ENCODE data around the gene SLC30A2.

Gene SLC30A2

DNA sequence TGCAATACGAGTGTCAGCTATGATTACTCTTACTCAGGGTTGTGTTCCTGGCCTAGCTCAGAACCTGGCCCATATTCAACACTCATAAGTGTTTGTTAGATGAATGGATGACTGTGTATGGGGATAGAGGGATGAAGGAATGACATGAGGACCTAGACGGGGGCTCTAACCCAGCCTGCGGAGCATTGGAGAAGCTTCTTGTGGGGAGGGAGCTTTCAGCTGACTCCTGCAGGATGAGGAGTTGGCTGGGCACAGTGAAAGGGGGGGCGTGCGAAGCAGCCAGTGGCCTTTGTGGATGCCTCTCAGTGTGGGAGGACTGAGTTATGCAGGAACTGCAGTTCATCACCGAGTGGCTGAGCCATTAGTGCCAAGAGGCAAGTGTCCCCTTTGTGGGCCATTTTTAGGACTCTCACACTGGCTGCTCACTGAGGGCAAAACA, 25.6 kb downstream of the SLC30A2 start:
- no peak for DNase-seq

DNA sequence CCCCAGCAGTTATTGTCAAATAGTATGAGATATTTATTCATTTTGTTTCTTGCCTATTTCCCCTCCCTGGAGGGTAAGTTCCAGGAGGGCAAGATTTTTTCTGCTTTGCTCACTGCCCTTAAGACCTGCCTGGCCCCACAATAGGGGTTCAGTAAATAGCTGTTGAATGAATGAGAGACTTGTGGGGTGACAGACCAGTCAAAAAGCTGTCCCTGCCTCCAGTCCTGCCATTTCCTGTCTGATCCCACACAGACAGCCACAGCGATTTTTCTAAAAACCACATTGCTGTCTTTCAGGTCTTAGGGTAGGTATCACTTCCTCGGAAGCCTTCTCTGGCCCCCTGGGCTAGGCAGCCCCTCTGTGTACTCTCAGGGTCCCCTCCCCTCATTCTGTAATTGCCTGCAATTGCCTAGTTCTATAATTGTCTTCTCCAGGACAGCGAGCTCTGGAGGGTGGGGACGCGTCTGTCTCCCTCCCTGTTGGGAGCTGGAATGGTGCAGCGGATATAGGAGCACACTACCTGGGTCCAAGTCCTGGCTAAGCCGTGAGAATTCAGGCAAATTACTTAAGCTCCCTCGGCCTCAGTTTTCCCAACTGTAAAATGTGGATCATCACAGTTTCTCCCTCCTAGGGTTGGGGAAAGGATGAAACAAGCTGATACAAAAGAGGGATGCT, 26.1 kb downstream of the SLC30A2 start:
- no peak for DNase-seq

DNA sequence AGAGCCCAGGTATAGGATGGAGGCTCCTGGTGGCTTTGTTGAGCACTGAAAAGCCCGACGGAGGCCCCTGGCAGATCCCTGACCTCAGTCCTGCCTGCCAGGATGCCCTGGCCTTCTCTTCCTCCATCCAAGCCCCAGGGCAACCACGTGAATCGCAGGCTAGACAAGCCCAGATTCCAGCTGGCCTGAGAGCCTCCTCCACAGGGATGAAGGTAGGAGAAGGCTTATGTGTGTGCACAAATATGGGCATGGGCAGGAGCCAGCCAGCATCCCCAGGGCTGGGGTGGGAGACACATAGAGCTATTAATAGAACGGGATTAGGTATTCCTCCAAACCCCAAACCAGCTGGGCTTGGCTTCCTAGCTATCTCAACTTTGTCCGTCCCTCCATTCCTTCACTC, 28.3 kb downstream of the SLC30A2 start:
- no peak for DNase-seq

DNA sequence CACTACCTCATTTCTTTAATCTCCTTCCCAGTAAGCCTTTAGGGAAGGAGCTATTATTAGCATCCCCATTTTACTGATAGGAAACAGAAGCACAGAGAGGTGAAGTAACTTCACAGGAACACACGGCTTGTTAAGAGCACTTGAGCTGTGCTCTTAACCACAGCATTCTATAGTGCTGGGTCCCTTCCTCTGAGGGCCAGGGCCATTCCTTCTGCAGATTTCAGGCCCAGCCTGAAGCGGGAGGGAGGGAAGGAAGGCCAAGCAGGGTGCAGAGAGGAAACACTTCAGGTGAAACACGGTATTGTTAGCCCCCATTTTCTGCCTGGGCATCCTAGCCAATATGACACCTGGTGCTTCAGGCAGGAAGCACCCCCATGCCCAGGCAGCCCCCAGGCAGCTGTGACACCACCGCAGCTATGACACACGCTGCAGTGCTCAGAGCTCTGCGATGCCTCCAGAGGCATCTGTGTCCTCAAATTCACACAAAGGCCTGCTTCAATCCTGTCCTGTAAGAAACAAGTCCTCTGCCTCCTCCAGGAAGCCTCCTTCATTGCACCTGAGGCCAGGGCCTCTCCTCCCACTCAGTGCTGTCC, 28.9 kb downstream of the SLC30A2 start:
- DNase-seq: no peak

DNA sequence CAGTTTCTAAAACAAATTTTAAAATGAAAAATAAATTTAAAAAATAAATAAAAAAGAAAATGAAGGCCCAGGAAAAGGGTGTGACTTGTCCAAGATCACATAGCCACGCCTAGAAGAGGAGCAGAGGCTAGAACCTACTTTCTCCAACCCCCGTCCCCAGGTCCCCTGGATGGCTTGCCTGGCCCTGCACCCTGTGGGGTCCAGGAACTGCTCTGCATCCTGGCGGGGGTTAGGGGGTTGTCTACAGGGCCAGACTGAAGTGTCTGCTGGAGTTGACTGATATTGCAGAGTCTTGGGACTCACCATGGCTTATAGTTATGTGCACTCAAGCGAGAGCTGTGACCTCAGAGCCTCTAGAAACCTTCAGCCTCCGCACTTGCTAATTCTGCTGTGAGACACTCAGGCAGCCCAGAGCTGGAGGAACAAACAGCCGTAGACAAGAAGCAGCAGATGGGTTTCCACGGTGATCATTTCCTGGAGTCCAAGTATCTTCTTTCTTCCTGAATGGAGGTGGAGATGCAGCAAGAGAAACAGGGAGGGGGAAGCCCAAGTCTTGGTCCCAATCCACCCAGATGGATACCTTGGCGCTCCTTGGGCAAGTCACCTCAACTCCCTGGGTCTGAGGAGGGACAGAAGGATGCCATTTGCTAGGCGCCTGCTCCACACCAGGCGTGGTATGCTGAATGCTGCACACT, 29.5 kb downstream of the SLC30A2 start:
- DNase-seq: no peak

DNA sequence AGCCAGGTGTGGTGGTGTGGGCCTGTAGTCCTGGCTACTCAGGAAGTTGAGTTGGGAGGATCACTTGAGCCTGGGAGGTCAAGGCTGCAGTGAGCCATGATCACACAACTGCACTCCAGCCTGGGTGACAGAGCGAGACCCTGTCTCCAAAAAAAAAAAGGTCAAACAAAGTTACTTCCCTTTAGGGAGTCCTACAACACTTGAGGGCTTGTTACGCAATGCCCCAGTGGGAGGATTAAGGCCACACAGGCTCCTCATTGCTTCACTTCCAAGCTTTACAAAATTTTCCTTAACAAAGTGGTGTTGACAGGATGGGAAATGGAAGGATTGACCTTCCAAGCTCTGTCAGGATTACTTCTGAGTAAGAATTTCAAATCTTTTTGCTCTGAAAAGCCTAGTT, 30.6 kb downstream of the SLC30A2 start:
- DNase-seq: no peak

DNA sequence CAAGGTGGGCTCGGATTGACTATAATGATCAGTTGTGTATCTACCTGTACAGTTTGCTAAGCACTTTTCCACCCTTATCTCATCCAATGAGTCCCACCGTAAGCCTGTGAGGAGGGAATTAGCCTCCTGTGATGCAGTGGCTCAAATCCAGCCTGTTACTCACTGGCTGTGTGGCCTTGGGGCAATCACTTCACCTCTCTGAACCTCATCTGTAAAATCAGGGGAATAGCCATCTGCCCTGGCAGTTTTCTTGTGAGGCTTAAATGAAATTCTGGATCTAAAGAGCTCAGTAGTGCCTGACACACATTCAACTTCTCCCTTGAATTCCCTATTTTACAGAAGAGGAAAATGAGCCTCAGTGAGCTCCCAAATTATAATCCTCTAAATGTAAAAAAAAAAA, 31.7 kb downstream of the SLC30A2 start:
- DNase-seq: no peak

DNA sequence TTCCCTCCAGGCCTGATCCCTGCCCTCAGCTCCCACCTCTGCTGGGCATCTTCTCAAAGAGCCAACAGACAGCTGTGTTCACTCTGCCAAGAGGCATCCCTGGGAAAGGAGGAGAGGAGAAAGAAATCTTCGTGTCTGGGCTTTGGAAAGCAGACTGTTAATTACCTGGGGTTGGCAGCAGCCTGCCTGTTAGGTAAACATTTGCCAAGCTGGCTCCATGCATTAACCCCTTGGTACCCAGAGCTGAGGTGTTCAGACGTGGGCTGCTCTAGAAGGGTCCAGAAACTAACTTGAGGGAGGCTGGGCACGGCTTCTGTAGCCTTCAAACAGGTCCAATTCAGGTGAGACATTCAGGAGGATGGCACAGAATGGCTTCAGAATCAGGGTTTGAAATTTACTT, 33.1 kb downstream of the SLC30A2 start:
- DNase-seq: no peak

DNA sequence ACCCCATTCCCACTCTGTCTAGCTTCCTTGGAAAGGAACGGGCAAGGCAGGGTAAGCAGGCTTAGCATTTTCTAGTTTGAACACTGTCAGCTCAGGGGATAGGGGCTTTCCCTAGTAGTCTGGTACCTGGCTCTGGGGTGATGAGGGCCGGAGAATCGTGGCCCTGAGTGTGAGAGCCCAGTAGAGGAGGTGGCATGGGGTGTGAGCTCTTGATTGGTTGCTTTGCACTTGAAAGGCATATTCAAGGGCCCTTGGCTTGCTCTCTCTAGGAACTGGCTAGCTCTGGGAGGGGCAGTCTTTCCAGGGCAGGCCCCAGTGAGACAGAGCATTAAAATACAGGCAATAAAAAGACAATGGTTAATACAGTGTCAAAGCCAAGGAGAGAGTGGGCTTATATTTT, 35.1 kb downstream of the SLC30A2 start:
- no peak for DNase-seq

DNA sequence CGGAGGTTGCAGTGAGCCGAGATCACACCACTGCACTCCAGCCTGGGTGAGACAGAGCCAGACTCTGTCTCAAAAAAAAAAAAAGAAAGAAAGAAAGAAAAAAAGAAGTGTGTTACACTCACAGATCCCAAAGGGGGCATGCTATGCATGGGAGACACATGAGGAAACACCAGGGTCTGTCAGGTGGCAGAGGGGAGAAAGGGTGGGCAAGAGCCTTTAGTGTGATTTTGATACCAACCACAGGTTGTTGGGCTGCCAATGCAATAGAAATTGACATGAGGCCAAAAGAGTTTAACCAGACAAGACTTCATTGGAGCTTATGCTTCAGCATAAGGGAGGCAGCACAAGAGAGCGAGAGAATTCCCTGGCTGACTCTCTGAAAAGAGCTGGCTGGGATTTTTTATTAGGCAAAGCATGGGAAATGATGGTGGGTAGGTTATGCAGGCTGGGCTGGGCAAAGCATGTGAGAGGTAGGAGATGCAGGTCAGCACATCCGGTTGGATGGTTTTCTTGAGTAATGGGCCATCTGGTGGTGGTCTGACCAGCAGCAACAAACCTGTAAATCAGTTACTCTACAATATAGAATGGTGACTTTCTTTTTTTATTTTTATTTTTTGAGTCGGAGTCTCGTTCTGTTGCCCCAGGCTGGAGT, 36.0 kb downstream of the SLC30A2 start:
- DNase-seq: no peak

DNA sequence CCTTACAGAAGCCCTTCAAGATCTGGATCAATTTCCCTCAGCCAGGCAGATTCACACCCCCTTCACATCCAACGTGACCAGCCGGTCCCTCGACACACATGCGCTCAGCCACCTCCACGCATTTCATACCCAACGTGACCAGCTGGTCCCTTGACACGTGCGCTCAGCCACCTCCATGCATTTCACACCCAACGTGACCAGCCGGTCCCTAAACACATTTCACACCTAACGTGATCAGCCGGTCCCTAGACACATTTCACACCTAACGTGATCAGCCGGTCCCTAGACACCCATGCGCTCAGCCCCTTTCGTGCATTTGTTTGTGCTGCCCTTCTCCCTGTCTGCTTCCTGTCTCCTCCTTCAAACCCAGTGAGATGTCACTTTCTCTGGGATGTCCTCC, 39.2 kb downstream of the SLC30A2 start:
- DNase-seq: no peak

DNA sequence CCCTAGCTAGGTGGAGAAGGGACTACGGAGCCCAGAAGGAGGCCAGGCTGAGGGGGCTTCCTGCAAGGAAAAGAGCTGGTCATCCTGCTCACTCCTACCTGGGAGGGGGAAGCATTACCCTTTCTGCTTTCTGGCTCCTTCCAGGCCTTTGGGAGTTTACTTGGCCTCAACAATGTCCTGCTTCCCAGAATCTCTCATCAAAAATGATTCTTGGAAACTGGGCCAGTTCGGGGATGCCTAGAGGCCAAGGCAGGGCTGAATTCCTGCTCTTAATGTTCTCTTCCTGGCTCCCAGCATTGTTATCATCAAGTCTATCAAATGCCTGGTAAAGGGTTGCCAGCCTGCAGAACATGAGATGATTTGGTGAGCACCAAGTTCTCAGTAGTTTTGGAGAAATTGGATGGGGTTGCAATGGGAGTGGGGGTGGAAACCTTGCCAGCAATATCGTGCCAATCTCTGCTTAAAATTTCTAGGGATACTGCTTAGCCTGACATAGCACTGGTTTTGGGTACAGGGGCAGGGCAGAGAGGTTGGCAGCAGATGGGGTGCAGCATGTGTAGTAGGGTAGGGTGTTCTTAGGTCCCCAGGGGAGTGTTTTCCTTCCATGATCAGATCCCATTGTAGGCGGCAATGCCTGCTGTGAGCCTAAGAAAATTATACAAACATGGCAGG, 40.3 kb downstream of the SLC30A2 start:
- DNase-seq: no peak

DNA sequence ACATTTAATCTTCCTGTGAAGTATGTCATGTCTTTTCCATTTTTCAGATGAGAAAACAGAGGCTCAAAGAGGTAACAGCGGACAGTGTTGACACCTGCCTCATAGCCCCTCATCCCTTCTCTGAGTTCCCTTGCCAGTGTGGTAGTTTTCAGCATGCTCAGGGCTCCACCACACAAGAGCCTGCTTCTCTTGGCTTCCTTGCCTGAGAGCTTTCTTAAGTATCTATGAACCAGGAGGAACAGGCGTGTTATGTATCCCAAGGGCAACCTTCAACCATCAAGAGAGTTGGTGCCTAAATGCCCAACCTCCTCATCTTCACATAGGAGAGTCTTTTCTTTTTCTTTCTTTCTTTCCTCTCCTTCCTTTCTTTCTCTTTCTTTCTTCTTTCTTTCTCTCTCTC, 42.2 kb downstream of the SLC30A2 start:
- no peak for DNase-seq

DNA sequence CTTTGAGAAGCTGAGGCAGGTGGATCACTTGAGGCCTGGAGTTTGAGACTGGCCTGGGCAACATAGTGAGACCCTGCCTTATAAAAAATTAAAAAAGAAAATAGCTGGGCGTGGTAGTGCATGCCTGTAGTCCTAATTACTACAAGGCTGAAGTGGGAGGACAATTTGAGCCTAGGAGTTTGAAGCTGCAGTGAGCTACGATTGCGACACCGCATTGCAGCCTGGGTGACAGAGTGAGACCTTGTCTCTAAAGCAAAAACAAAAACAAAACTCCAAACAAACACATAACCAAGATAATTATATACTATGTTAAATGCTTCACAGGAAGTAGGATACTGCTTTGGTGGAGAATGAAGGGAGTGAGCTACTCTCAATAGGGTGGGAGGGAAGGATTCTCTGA, 42.7 kb downstream of the SLC30A2 start:
- DNase-seq: no peak

DNA sequence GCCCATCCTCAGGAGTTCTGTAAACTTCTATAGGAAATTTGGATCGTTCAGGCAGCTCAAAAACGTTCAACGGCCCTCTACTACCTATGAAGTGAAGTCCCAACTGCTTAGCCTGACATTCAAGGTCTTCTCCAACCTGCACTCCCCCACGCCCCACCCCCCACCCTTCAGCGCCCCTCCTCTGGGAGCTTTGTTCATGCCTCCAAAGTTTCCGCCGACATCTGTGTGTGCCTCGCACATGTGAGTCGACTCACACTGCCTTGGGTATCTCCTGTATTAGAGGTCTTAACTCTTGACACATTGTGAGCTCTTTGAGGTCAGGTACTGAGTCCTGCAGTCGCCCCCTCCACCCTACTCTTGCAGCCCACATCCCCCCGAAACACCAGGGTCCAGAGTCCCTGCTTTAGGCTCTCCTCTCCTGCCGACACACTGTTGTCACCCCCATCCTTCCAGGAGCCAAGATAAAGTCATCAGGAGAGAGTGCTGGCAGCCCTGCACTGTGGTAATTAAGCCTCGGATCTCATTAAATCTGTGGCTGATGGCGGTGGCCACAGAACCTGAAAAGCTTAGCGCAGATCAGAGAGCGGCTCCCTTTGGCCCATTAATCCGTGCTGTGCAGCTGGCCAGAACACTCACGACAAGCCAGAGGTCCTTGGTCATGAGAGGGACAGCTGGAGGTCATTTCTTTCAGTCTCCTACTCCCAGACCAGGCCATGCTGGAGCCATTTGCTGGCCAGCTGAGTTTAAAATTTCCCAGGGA, 46.7 kb downstream of the SLC30A2 start:
- DNase-seq: no peak

DNA sequence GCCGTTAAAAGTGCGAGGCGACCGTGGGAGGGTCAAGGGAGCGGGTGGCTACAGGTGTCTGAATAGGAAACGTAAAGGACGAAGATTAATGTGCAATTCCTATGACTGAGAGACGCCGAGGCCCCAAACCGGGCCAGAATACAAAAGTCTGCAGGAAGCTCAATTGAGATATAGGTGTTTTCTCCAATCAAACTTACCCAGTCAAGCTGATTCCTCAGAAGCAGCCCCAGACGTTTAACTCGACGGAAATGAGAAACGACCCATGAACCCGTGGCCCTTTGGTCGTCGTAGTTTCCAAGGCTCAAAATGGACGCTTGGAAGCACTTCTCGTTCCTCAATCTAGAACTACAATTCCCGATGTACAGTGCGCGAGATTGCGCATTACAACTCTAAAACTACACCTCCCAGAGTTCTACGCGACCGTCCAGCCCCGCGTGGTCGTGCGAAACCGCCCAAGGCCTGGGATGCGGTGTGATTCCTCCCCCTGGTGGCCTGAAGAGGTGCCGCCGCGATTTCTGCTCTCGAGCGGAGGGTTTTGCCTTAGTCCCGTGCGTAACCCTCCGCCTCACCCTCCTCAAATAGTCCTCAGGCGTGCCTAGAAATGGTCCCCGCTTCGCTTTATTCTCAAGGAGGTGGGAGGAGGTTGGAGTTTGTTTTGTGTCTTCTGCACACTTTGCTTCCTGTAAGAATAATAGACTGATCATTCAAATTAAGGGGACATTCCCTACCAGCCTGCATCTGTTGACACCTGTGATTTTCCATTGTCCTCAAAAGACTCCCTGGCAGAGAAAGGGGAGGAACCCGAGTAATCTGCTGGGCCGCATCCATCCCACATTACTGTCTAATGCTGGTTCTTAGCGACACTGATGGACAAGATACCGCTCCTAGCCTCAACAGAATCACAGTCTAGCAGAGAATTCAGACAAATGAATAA, 47.8 kb downstream of the SLC30A2 start, which contains the start of gene PAFAH2:
Gene PAFAH2, minus strand, starts transcription at position 236 of the 934 bp plus-strand sequence. CDS start 7,247 bp downstream, outside the sequence.
- DNase-seq: peak; percentile 96

DNA sequence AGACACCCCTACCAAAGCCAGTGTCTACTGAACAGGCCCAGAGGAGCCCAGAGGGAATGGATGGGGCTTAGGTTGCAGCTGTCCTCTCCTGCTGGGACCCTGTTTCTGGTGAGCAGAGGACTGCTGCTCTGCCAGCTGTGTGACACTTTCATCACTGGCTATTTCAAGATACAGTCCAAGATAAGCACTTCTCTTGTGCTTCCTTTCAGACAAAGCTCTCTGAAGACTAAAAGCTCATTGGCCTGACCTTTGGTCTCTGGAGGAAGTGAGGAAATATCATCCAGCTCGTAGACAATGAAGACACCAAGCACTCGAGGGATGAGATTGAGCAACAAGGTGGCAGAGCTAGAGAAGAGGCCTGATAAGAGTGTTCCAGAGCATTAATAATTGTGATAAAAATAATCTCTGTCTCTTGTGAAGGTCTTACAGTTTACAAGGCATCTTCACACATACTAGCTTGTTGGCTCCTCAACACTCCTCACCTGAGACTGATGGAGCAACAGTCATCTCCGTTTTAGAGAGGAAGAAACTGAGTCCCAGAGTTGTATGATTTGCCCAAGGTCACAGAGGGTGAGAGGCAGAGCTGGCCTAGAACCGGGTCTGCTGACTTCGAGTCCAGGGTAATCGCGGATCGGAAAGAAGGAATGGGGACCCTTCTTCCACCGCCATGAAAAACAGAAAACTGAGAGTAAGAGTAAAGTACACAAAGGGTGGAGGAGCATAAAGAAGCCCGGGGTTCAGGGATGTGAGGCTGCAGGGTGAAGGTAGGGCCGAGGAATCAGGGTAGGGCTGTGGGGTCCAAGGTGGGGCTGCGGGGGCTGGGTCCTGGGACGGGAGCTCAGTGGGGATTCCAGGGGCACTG, 48.7 kb downstream of the SLC30A2 start:
- DNase-seq: no peak

DNA sequence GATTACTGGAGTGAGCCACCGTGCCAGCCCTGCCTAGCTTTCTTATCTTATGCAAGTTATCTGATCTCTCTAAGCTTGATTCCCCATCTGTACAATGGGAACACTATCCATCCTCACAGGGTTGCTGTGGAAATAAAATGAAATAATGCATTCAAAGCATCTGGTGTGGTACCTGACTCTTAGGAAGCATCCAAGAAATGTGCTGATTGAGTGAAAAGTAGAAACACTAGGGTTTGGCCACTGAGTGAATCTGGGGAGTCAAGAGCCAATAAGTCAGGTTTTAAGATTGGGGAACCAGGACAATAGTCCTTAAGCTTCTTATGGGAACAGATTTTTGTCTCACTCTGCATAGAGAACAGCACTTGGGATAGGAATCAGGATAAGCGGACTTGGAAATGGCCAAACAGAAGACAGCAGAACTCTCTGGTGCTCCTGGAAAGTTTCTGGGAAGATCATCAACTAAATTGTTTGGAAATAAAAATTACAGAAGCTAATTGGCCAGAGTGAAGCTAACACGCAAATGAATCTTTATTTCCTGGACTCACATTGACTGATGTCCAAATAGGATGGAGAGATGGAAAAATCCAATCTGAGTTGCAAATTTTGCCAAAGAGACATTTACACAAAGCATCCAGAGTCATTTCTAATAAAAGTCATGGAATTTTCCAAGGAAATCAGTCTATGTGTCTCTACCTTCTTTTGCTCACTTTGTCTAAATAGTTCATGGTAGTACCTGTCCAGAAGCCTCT, 51.3 kb downstream of the SLC30A2 start:
- no peak for DNase-seq

DNA sequence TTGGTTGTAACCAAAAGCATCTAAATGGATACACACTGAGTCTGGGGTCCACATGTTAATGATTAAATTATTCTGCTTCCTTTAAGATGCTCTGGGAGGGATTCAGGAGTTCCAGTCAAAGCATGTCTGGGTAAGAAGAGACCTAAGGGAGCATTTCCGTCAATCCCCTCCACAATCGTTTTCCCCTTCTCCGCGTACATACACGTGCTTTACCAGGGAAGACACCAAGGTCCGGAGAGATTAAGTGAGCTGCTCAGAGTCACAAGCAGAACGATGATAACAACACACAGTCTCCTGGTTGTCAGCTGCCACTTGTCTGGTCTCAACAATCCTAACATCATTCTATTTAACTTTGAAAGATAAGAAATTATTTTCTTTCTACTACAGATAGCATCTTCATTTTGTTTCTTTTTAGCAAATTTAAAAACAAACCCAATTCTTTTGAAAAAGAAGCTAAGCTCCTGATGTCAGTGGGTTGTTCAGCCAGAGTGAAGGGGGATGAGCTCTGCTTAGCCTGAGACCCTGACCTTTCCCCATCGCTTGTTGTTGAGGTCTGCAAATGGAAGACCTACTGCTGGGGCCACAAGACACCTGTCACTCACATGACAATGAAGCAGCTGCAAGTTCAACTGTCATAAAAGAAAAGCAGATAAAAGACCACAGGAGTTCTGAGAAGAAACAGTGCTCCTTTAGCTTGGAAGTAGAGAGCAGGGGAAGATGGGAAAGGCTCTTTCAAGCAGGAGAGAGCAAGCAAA, 52.5 kb downstream of the SLC30A2 start:
- DNase-seq: no peak

Data from activated naive CD4-positive, alpha-beta T cell treated with Interleukin-2 at 50 U/mL for 16 hours (primary cell).